Natural killer cell (primary cell): ENCODE measurements around the gene CMTM3. TPM values are rescaled to one million over a fixed set of nuclear protein-coding genes. Genes with fewer than 3 reads are reported as not detected.
A peak's percentile ranks its signal among the peaks of the same experiment; 100 is the strongest.

ENCODE experiments used
- ATAC-seq, 3 donors: fragments of 150-1000 bp in 2 of 3; fragments of 200-7000 bp in 1 of 3; cut with Tn5 transposase; 1 replicate in 1 of 3; 2 replicates in 2 of 3; pipeline ENCODE4 v1.10.0; 2021; ENCODE audit warnings: mild to moderate bottlenecking in 2 of 3, moderate library complexity in 2 of 3
- DNase-seq, 2 donors: peaks; one replicate each; pipeline versions ENCODE4 v3.0.0 to v3.0.0-alpha.2; 2013 to 2021; ENCODE audit warnings: mixed read lengths in 1 of 2
- H3K27ac ChIP-seq: one replicate; pipeline ENCODE4 v1.5.1; 2013; ENCODE audit warnings: mild to moderate bottlenecking, low read length
- H3K27me3 ChIP-seq: one replicate; pipeline ENCODE4 v1.6.1; 2013; ENCODE audit warnings: low read length; ENCODE audit not compliant: control insufficient read depth, insufficient read depth
- H3K36me3 ChIP-seq: one replicate; pipeline ENCODE4 v1.6.1; 2013; ENCODE audit warnings: low read length; ENCODE audit not compliant: control insufficient read depth, insufficient read depth
- H3K4me1 ChIP-seq: one replicate; pipeline ENCODE4 v1.6.1; 2013; ENCODE audit warnings: low read length; ENCODE audit not compliant: control insufficient read depth, insufficient read depth
- H3K4me3 ChIP-seq: one replicate; pipeline ENCODE4 v1.5.1; 2013; ENCODE audit warnings: low read length
- H3K9me3 ChIP-seq: one replicate; pipeline ENCODE4 v1.6.1; 2013; ENCODE audit warnings: low read length; ENCODE audit not compliant: control insufficient read depth, insufficient read depth
- H3K27ac Mint-ChIP-seq, 2 donors: one replicate each; pipeline ENCODE4 v1.8.0; 2022; ENCODE audit warnings: mild to moderate bottlenecking in 2 of 2, mixed read lengths in 2 of 2, moderate library complexity in 1 of 2
- H3K27me3 Mint-ChIP-seq, 2 donors: one replicate each; pipeline ENCODE4 v1.8.0; 2022; ENCODE audit warnings: low read depth in 2 of 2, mixed read lengths in 2 of 2
- H3K36me3 Mint-ChIP-seq: one replicate; pipeline ENCODE4 v1.8.0; 2022; ENCODE audit warnings: mixed read lengths
- H3K4me1 Mint-ChIP-seq, 2 donors: one replicate each; pipeline ENCODE4 v1.8.0; 2022; ENCODE audit warnings: mixed read lengths in 2 of 2
- H3K4me3 Mint-ChIP-seq: one replicate; pipeline ENCODE4 v1.8.0; 2022; ENCODE audit warnings: mild to moderate bottlenecking, moderate library complexity, mixed read lengths
- H3K9me3 Mint-ChIP-seq, 2 donors: one replicate each; pipeline ENCODE4 v1.8.0; 2022; ENCODE audit warnings: mixed read lengths in 2 of 2
- WGBS: methylation state at CpG from one replicate; pipeline ENCODE4 v1.1.7; 2013; ENCODE audit warnings: missing lambda C conversion rate; ENCODE audit not compliant: insufficient coverage; 5-methylcytosine and 5-hydroxymethylcytosine counted together
- intact Hi-C: fragments of 100-400 bp; cut with micrococcal nuclease; formaldehyde crosslinking; loops from one replicate; pipeline ENCODE4 v1.14.2; 2022
- total RNA-seq, 4 donors: library from RNA; stranded (reverse); fragments of 120-200 nt in 1 of 4; gene quantifications; one replicate each; pipeline versions ENCODE4 v1.2.3 to v1.2.4, GENCODE V29; 2013 to 2022
- TF ChIP-seq, protein P1 (sequence below): fragments of 200-600 bp; IDR thresholded peaks from one replicate; pipeline ENCODE4 v1.8.0; 2022; ENCODE audit warnings: antibody characterized with exemption

The CMTM3 gene
- total RNA-seq, 3 donors from 2014 or later (not counting 1 experiment from before 2014, with no cell fraction given) = 68.2 to 86.4 (median 85.0) TPM

DNA sequence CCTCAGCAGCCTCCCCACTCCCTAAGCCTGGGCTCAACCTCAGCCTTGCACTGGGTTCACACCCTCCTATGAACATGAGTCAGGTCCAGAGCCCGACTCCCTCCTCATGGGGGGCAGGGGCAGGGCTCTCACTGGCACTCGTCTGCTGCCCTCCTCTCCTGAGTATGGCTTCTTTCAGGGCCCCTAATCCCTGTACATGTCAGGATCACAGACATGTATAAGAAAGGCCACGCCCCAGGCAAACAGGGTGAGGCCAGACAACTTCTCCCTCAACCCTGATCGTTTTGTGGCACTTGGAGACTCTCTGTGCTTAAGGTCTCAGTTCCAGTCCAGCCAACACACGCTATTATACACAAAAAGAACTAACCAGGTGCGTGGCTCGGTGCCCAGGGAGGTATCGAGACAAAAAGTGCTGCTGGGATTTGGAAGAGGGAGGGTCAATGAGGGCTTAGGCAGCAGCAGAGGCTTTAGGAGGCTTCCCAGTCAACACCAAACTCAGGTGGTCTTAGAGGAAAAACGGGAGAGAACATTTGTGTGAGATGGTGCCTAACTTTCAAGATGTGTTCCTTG is 45.2 kb downstream of the CMTM3 start:
- H3K4me3 ChIP-seq = no peak overlapping the region
- no peaks in the 10 kb centered on the region for H3K36me3 ChIP-seq
- Mint-ChIP-seq H3K4me3 (no peak overlapping the region), H3K27ac (no peak overlapping the region), H3K36me3 (no peaks in the 10 kb centered on the region), H3K27me3 (peaks cover 5 to 6% of the 10 kb centered on the region in 2 donors), H3K9me3 (no peaks in the 10 kb centered on the region), H3K4me1 (peaks cover 9 to 10% of the 10 kb centered on the region in 2 donors)
- no peaks in the 10 kb centered on the region for H3K27me3 ChIP-seq
- peaks cover 8% of the 10 kb centered on the region for H3K4me1 ChIP-seq
- H3K27ac ChIP-seq = no peak overlapping the region
- TF ChIP-seq, protein P1, sequence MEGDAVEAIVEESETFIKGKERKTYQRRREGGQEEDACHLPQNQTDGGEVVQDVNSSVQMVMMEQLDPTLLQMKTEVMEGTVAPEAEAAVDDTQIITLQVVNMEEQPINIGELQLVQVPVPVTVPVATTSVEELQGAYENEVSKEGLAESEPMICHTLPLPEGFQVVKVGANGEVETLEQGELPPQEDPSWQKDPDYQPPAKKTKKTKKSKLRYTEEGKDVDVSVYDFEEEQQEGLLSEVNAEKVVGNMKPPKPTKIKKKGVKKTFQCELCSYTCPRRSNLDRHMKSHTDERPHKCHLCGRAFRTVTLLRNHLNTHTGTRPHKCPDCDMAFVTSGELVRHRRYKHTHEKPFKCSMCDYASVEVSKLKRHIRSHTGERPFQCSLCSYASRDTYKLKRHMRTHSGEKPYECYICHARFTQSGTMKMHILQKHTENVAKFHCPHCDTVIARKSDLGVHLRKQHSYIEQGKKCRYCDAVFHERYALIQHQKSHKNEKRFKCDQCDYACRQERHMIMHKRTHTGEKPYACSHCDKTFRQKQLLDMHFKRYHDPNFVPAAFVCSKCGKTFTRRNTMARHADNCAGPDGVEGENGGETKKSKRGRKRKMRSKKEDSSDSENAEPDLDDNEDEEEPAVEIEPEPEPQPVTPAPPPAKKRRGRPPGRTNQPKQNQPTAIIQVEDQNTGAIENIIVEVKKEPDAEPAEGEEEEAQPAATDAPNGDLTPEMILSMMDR = no peak
- intact Hi-C loops = no loop called here
- no peak for DNase-seq
- no peak for ATAC-seq
- 83% methylated on average over 8 of the region's 9 CpGs for WGBS
- no peaks in the 10 kb centered on the region for H3K9me3 ChIP-seq

DNA sequence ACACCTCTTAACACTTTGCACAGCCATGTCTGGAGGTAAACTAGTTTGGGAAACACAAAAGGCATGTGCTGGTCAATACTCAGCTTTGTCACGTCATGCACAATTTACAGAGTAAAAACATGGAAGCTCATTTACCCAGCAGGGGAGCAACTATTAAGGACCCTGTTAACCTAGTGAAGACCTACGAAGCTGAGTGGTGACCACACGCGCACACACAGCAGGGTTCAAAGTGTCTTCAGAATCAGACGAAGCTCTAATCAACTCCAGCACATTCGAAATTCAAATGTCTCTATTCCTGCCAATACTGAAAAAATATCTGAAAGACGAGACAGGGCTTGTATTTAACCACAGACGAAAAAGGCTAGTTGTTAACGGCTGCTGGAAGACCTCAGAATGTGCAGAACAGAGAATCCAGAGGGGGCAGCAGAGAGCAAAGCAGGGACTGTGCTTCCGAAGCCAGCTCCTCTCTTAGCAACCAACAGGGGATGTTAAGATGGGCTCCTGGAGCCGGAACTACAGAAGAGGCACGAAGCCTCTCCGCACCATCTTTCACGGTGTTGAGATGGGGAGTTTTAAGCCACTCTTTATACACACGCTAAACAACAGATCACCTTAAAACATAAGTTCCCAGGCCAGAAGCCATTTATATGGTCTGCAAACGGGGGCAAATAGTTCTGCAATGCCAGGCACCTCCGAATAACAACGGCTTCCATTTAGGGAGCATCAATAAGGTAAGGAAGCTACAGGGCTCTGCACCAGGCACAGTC is 46.4 kb downstream of the CMTM3 start:
- Mint-ChIP-seq H3K27ac (no peak overlapping the region), H3K9me3 (no peaks in the 10 kb centered on the region), H3K36me3 (no peaks in the 10 kb centered on the region), H3K27me3 (peaks cover 5 to 6% of the 10 kb centered on the region in 2 donors), H3K4me3 (peak overlapping the region; percentile 58), H3K4me1 (peaks cover 9 to 10% of the 10 kb centered on the region in 2 donors)
- 38% methylated on average over 15 of the region's 18 CpGs for WGBS
- peaks cover 8% of the 10 kb centered on the region for H3K4me1 ChIP-seq
- ATAC-seq = peak; percentile 94 to 100 (median 100)
- DNase-seq = peak; percentile 61 to 92
- no peaks in the 10 kb centered on the region for H3K36me3 ChIP-seq
- no peak overlapping the region for H3K4me3 ChIP-seq
- intact Hi-C loops = no loop called here
- H3K27me3 ChIP-seq = no peaks in the 10 kb centered on the region
- H3K9me3 ChIP-seq = no peaks in the 10 kb centered on the region
- no peak overlapping the region for H3K27ac ChIP-seq
- TF ChIP-seq, protein P1 = peak; percentile 97

DNA sequence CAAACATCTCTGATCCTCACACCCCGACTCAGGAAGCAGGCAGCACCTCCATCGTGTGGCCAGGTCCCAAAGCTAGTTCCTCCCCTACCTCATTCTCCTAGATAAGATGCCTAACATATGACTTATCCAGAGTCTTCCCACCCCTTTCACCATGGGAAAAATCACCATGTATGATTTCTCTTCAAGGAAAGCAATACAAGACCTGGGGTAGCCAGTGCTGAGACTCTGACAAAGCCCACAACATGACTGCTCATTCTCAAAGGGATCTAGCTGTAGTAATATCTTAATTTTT is 46.9 kb downstream of the CMTM3 start:
- no peak overlapping the region for H3K4me3 ChIP-seq
- DNase-seq (no peak), ATAC-seq (no peak)
- WGBS = 93% methylated on average over 2 of the region's 2 CpGs
- no peaks in the 10 kb centered on the region for H3K36me3 ChIP-seq
- H3K9me3 ChIP-seq = no peaks in the 10 kb centered on the region
- TF ChIP-seq, protein P1 = no peak
- no peaks in the 10 kb centered on the region for H3K36me3 Mint-ChIP-seq
- intact Hi-C loops = no loop called here
- peaks cover 9 to 10% of the 10 kb centered on the region in 2 donors for H3K4me1 Mint-ChIP-seq
- H3K27me3 ChIP-seq = no peaks in the 10 kb centered on the region
- H3K27me3 Mint-ChIP-seq = peaks cover 5 to 8% of the 10 kb centered on the region in 2 donors
- H3K9me3 Mint-ChIP-seq = no peaks in the 10 kb centered on the region
- peak overlapping the region; percentile 58 for H3K4me3 Mint-ChIP-seq
- peaks cover 8% of the 10 kb centered on the region for H3K4me1 ChIP-seq
- no peak overlapping the region for H3K27ac ChIP-seq
- no peak overlapping the region for H3K27ac Mint-ChIP-seq
